AG09319 (cell line): ENCODE results near the gene FOXB2.

Experiments used
- DNase-seq: peaks from one replicate; pipeline ENCODE4 v3.0.0-alpha.2; 2010; ENCODE audit warnings: low read depth; ENCODE audit errors: extremely low read depth
- TF ChIP-seq, protein P1 (sequence below): IDR thresholded peaks from 2 replicates; pipeline ENCODE4 v1.5.1; 2011; ENCODE audit warnings: low read depth, mild to moderate bottlenecking, inconsistent platforms, low read length, moderate library complexity

The FOXB2 gene

GRCh38 chr9:76988941-76989340 lies 30.5 kb upstream of the FOXB2 start:
- TF ChIP-seq, protein P1, sequence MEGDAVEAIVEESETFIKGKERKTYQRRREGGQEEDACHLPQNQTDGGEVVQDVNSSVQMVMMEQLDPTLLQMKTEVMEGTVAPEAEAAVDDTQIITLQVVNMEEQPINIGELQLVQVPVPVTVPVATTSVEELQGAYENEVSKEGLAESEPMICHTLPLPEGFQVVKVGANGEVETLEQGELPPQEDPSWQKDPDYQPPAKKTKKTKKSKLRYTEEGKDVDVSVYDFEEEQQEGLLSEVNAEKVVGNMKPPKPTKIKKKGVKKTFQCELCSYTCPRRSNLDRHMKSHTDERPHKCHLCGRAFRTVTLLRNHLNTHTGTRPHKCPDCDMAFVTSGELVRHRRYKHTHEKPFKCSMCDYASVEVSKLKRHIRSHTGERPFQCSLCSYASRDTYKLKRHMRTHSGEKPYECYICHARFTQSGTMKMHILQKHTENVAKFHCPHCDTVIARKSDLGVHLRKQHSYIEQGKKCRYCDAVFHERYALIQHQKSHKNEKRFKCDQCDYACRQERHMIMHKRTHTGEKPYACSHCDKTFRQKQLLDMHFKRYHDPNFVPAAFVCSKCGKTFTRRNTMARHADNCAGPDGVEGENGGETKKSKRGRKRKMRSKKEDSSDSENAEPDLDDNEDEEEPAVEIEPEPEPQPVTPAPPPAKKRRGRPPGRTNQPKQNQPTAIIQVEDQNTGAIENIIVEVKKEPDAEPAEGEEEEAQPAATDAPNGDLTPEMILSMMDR: no peak
- no peak for DNase-seq

DNA sequence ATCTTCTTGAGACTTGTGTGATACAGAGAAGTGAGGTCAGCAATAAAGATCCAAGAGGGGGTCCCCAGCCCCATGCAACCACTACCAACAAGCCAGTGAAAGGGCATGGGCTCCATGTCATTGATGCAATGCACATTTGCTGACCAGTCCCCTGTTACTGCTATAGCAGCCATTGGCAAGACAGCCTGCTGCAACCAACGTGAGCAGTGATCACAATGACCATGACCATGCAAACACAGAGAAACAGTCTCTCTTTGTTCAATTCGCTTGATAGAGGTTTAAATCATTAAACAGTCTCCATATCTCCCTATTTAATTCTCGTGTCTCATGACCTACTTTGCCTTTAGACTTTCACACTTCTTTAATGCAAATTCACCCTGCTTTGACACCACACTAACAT lies 30.0 kb upstream of the FOXB2 start:
- TF ChIP-seq, protein P1: no peak
- no peak for DNase-seq

DNA sequence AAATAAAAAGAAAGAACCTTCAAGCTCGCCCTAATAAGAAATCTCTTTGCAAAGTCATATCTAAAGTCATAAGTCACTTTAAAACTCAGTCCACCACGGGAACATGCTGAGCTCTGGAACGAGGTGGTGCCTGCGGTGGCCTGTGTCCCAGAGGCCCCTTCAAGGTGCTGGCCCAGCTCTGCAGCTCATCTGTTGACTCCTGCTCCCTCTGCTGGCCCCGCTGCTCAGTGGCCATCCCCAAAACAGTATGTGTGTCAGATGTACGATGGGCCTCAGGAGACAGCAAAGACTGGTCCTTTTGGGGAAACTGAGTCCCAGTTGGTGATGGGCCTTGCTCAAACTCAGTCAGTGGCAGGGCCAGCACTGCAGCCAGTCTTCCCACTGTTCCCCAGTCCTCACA lies 22.8 kb upstream of the FOXB2 start:
- TF ChIP-seq, protein P1: peak; percentile 73
- DNase-seq: no peak

DNA sequence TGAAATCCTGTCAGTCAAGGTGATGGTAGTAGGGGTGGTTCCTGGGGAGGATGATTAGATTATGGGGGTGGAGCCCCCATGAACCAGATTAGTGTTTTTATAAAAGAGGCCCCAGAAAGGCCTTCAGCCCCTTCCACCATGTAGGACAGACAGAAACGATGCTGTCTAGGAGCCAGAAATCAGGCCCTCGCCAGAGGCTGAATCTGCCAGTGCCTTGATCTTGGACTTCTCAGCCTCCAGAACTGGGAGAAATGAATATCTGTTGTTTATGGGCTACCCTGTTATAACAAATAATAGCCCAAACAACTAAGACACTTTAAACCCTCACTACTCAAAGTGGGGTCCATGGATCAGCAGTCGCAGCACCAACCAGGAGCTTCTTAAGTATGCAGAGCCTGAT lies 20.2 kb upstream of the FOXB2 start:
- TF ChIP-seq, protein P1: no peak

GRCh38 chr9:77000330-77000729 lies 19.1 kb upstream of the FOXB2 start:
- no peak for DNase-seq
- TF ChIP-seq, protein P1: no peak

More for the DNA sequence above, 20.2 kb upstream of the FOXB2 start:
- DNase-seq: no peak

DNA sequence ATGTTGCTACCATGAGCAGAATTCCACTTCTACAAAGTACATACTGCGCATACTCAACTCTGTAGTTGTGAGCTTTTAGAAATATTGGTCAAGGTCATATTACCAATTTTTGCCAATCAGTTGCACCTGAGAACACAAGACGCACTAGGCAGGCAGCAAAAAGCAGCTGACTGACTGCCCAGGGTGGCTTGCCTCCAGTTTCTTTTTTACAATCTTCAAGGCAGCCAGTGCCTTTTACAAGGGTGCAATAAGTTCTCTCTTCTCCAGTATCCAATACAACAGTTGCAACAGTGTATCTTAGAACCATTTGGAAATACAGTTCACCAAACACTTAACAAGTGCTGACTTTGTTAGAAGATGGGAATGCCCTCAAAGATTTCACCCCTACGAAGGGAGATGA lies 16.1 kb upstream of the FOXB2 start:
- TF ChIP-seq, protein P1: no peak
- no peak for DNase-seq

- TF ChIP-seq, protein P1: no peak
- DNase-seq: no peak
Observed at GRCh38 chr9:77005216-77005615, 14.2 kb upstream of the FOXB2 start.

GRCh38 chr9:77010527-77010926 lies 8.9 kb upstream of the FOXB2 start:
- TF ChIP-seq, protein P1: no peak
- no peak for DNase-seq
